ENCODE results near the gene BDP1.
"Not testable (repeated sequence)": the region's sequence is repeated elsewhere in the genome, so short reads cannot be mapped to it uniquely, and the experiment has no call there.

BDP1 gene

DNA sequence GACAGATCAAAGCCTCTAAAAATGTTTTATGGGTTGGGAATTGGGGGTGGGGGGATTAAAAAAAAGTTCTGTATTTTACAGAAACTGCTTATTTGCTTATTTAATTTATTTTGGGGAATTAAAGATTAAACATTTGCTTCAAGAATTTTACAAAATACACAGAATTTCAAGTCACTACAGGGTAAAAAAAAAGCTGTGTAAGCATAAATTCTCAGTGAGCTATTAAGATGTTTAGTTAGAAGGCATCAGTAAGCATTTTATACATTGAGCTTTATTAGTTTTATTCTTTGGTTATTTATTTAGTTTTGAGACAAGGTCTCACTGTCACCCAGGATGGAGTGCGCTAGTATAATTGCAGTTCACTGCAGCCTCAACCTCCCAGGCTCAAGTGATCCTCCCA is 5.2 kb downstream of the BDP1 start:
- DNase-seq, result no peak

DNA sequence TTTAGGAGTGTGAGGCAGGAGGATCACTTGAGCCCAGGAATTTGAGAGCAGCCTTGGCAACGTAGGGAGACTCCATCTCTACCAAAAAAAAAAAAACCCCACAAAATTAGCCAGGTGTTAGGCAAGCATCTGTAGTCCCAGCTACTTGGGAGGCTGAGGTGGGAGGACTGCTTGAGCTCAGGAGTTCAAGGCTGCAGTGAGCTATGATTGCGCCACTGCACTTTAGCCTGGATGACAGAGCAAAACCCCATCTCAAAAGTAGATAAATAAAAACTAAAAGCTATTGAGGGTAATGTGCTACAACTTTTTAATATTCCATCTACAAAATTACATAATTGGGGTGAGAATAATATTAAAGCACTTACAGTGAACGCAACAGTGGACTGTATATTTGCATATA is 5.9 kb downstream of the BDP1 start:
- DNase-seq, result no peak

GRCh38 chr5:71471193-71471592 is 15.7 kb downstream of the BDP1 start:
- no peak for DNase-seq

DNA sequence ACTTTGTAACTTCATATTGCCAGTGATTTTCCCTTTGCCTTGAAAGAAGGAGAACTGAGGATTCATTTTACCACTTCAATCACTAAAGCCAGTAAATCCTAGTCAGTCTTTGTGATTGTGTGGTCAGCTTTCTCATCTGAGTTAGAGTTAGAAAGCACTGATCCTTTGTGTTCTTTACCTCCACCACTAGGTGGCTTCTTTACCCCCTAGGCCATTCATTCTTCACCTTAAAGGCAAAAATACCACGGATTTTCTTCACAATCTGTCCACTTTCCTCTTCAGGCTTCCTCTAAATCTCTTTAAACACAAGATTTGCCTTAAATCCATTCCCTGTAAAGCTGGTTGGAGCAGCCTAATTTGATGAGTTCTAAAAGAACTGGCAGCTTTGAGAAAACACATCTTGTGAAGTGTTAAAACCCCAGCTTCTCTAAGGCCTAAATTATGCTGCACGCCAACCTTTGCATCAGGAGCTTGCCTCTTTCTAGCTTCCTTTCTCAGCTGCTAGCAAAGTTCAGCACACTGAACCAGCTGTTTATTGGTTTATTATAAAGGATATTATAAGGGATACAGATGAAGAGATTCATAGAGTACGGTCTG is 20.4 kb downstream of the BDP1 start:
- DNase-seq, result no peak

DNA sequence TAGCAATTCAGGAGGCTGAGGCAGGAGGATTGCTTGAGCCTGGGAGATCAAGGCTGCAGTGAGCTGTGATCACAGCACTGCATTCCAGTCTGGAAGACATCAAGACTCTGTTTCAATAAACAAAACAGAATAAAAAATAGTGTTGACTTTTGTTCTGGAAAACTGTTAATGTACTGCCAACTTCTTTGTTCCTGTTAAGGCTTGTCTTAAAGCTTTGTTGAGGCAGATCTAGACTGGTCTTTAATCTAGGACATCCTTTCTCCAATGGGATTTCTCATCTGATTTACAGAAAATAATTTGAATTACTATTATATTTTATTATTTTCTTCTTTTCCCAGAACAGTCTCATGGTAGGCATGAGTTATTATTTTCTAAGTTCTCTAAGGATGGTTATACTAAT is 26.0 kb downstream of the BDP1 start:
- no peak for DNase-seq

DNA sequence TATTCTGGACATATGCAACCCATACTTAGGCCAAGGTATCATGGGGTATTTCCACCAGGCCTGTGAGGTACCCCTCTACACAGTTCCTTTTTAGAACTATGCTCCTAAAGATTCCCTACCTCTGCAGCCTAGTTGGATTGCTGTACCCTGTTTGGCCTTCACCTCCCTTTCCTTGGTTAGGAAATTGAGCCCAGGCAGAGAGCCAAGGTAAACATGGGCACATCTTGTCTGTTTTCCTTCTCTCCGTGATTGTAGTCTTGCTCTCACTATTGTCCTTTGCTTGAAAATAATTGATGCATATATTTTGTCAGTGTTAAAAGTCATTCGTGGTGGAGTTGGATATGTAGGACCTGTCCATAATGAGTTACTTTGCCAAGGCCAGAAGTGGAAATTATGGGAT is 26.7 kb downstream of the BDP1 start:
- DNase-seq, result no peak

GRCh38 chr5:71483355-71483754 is 27.9 kb downstream of the BDP1 start:
- no peak for DNase-seq

DNA sequence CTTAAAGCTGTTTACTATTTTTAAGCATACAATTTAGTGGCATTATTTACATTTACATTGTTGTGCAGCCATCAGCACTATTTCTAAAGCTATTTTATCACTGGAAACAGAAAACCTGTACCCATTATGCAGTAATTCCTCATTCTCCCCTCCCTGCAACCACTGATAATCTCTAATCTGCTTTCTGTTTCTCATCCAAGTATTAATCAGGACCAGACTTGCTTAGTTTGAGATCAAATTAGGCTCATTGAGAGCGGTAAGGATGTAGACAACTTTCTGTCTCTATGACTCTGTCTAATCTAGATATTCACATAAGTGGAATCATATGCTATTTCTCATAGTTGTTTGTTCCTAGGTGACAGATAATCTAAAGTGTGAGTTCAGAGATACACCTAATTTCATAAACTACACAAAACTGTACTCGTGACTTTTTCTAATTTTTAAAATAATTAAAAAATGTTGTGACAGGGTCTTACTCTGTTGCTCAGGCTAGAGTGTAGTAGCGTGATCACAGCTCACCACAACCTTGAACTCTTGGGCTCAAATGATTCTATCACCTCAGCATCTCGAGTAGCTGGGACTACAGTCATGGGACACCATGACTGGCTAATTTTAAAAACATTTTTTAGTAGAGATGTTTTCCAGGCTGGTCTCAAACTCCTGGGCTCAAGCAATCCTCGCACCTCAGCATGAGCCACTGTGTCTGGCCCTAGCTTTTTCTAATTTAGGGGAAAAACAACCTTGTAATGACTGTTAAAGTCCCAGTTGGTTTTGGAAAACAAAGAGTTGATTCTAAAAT is 37.6 kb downstream of the BDP1 start:
- no peak for DNase-seq

- DNase-seq, result not testable (repeated sequence)
Measured at GRCh38 chr5:71494202-71494601, 38.8 kb downstream of the BDP1 start.

GRCh38 chr5:71498756-71499155 is 43.3 kb downstream of the BDP1 start:
- not testable (repeated sequence) for DNase-seq

DNA sequence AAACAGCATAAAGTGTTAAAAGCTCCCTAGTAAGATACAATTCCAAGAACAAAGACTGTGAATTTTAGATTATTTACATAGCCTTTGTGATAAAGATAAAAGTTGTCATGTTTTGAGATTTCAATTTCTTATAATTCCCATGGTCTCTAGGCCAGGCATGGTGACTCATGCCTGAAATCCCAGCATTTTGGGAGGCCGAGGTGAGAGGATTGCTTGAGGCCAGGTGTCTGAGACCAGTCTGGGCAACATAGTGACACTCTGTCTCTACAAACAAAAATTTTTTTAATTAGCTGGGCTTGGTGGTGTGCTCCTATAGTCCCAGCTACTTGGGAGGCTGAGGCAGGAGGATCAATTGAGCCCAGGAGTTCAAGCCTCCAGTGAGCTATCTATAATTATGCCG is 48.1 kb downstream of the BDP1 start:
- no peak for DNase-seq

DNA sequence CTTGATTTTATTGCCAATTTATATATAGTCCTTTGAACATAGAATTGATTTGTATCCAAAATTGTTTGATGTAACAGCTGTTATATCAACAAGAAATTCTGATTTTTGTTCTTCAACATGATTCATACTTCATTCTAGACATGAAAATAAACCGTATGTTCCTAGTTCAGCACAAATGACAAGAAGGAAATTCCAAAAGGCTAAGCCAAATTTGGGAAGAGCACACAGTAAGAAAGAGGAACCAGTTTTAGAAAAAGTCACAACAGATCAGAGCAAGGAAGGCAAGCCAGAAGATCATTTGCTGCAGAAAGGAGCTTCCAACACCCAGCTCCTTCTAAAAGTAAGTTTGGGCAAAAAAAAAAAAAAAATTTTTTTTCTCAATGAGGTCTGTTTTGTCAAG is 66.7 kb downstream of the BDP1 start:
- no peak for DNase-seq

GRCh38 chr5:71525611-71526010 is 70.2 kb downstream of the BDP1 start:
- DNase-seq, result peak; percentile 11

DNA sequence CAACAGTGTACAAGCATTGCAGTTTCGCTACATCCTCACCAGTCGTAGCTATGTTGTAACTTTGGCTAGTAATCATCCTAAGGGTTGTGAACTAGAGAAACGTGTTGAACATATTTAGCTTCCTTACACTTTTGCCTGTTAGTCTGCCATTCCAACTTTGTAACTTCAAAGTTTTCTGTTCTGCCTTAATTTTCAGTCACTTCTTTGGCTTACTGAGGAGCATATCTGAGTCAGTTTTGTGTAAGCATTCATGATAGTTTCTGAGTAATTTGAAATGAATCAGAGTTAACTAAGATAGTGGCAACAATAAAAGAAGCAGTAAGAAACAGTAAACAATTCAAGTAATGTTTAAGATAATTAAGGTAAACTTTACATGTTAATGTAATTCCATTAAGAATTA is 72.8 kb downstream of the BDP1 start:
- no peak for DNase-seq

GRCh38 chr5:71529682-71530081 is 74.2 kb downstream of the BDP1 start:
- DNase-seq, result no peak

DNA sequence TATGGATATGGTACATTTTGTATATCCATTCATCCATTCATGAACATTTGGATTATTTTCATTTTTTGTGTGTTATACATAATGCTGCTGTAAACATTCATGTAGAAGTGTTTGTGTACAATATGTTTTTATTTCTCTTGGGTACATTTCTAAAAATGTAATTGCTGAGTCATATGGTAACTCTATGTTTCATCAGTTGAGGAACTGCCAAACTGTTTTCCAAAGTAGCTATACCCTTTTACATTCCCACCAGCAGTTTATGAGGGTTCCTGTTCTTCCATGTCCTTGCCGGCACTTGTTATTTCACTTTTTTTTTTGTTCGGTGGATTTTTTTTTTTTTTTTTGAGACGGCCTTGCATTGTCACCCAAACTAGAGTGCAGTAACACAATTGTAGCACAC is 77.7 kb downstream of the BDP1 start:
- no peak for DNase-seq

- DNase-seq, result no peak
Measured at GRCh38 chr5:71533615-71534014, 78.2 kb downstream of the BDP1 start.

GRCh38 chr5:71537687-71538086 is 82.2 kb downstream of the BDP1 start:
- DNase-seq, result no peak

- DNase-seq, result not testable (repeated sequence)
Measured at GRCh38 chr5:71550885-71551284, 95.4 kb downstream of the BDP1 start.

DNA sequence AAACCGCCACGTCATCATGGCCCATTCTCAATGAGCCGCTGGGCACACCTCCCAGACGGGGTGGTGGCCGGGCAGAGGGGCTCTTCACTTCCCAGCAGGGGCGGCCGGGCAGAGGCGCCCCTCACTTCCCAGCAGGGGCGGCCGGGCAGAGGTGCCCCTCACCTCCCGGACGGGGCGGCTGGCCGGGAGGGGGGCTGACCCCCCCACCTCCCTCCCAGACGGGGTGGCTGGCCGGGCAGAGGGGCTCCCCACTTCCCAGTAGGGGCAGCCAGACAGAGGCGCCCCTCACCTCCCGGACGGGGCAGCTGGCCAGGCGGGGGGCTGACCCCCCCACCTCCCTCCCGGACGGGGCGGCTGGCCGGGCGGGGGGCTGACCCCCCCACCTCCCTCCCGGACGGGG is 96.1 kb downstream of the BDP1 start:
- DNase-seq, result not testable (repeated sequence)

DNA sequence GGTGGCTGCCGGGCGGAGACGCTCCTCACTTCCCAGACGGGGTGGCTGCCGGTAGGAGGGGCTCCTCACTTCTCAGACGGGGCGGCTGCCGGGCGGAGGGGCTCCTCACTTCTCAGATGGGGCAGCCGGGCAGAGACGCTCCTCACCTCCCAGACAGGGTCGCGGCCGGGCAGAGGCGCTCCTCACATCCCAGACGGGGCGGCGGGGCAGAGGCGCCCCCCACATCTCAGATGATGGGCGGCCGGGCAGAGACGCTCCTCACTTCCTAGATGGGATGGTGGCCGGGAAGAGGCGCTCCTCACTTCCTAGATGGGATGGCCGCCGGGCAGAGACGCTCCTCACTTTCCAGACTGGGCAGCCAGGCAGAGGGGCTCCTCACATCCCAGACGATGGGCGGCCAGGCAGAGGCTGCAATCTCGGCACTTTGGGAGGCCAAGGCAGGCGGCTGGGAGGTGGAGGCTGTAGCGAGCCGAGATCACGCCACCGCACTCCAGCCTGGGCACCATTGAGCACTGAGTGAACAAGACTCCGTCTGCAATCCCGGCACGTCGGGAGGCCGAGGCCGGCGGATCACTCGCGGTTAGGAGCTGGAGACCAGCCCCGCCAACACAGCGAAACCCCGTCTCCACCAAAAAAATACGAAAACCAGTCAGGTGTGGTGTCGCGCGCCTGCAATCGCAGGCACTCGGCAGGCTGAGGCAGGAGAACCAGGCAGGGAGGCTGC is 96.7 kb downstream of the BDP1 start:
- DNase-seq, result not testable (repeated sequence)

GRCh38 chr5:71563161-71563560 is 107.7 kb downstream of the BDP1 start:
- no peak for DNase-seq

DNA sequence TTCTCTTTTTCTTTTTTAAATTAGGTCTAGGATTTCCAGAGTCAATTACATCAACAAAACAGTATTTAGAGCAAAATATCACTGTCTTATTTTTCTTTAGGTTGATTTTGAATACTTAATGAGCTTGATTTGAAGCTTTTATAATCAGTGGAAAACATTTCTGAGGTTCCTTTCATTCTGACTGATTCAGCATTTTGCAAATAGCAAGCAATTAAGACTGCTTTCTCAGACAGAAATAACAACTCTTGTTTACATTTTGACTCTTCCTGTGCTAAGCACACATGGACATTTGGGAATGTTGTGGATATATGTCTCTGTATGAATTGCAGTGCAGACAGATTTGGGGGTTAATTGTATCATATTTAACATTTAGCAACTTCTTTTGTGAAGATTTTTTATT is 109.4 kb downstream of the BDP1 start:
- DNase-seq, result no peak
